CD4-positive, alpha-beta memory T cell (primary cell): ENCODE results near the gene PCSK9. TPM values are rescaled to one million over a fixed set of nuclear protein-coding genes. Genes with fewer than 3 reads are reported as not detected.

ENCODE experiments used
- CTCF ChIA-PET: fragments of 350-600 bp; sonication (Branson Sonifier 250); formaldehyde crosslinking; loops from one replicate; lab custom pipeline; 2021; ENCODE audit warnings: inconsistent platforms; ENCODE audit not compliant: partially characterized antibody; lab: Charles Lee
- POLR2A ChIA-PET: fragments of 350-600 bp; sonication (Branson Sonifier 250); formaldehyde crosslinking; loops from one replicate; lab custom pipeline; 2021; ENCODE audit not compliant: partially characterized antibody; lab: Charles Lee
- DNase-seq, 5 donors: peaks; one replicate each; pipeline versions ENCODE4 v3.0.0 to v3.0.0-alpha.2; 2020 to 2022; ENCODE audit warnings: mixed read lengths in 1 of 5
- H3K27ac ChIP-seq: one replicate; pipeline ENCODE4 v1.7.0; 2013; ENCODE audit warnings: low read depth, low read length
- H3K27me3 ChIP-seq: 2 replicates; pipeline ENCODE4 v1.7.0; 2013; ENCODE audit warnings: mild to moderate bottlenecking, low read length, moderate library complexity; ENCODE audit not compliant: insufficient read depth
- H3K36me3 ChIP-seq: 2 replicates; pipeline ENCODE4 v1.7.0; 2013; ENCODE audit warnings: mild to moderate bottlenecking, low read length, moderate library complexity; ENCODE audit not compliant: insufficient read depth
- H3K4me1 ChIP-seq: 2 replicates; pipeline ENCODE4 v1.7.0; 2013; ENCODE audit warnings: mild to moderate bottlenecking, low read length, moderate library complexity; ENCODE audit not compliant: insufficient read depth
- H3K4me3 ChIP-seq, 2 donors: one replicate each; pipeline ENCODE4 v1.7.0; 2013; ENCODE audit warnings: low read length in 2 of 2, mild to moderate bottlenecking in 1 of 2
- H3K9me3 ChIP-seq, 2 donors: one replicate each; pipeline ENCODE4 v1.7.0; 2013; ENCODE audit warnings: low read length in 2 of 2, control low read depth in 1 of 2; ENCODE audit not compliant: control insufficient read depth in 1 of 2
- H3K27ac Mint-ChIP-seq, 7 donors: one replicate each; pipeline ENCODE4 v1.8.0; 2020 to 2021; ENCODE audit warnings: mixed read lengths in 7 of 7, mild to moderate bottlenecking in 6 of 7, inconsistent platforms in 3 of 7, moderate library complexity in 3 of 7
- H3K27me3 Mint-ChIP-seq, 2 donors: one replicate each; pipeline ENCODE4 v1.8.0; 2020 to 2021; ENCODE audit warnings: mixed read lengths in 2 of 2
- H3K36me3 Mint-ChIP-seq, 2 donors: one replicate each; pipeline ENCODE4 v1.8.0; 2020 to 2021; ENCODE audit warnings: mixed read lengths in 2 of 2, inconsistent platforms in 1 of 2, mild to moderate bottlenecking in 1 of 2
- H3K4me1 Mint-ChIP-seq, 4 donors: one replicate each; pipeline ENCODE4 v1.8.0; 2020 to 2021; ENCODE audit warnings: mixed read lengths in 4 of 4, mild to moderate bottlenecking in 1 of 4
- H3K4me3 Mint-ChIP-seq, 8 donors: one replicate each; pipeline ENCODE4 v1.8.0; 2020 to 2021; ENCODE audit warnings: mixed read lengths in 8 of 8, mild to moderate bottlenecking in 7 of 8, moderate library complexity in 6 of 8, inconsistent platforms in 3 of 8
- H3K9me3 Mint-ChIP-seq, 8 donors: one replicate each; pipeline ENCODE4 v1.8.0; 2020 to 2021; ENCODE audit warnings: mixed read lengths in 8 of 8, mild to moderate bottlenecking in 5 of 8, inconsistent platforms in 3 of 8, moderate library complexity in 1 of 8
- intact Hi-C: fragments of 100-400 bp; cut with micrococcal nuclease; formaldehyde crosslinking; loops from one replicate; pipeline ENCODE4 v1.15.1; 2023
- polyA plus RNA-seq, 2 donors: library from polyadenylated mRNA; unstranded; fragments of 300-500 nt; fragmentation: Illumina TruSeq; gene quantifications; one replicate each; pipeline ENCODE4 v1.2.3, GENCODE V29; 2021
- total RNA-seq, 2 experiments: library from RNA; stranded (reverse); gene quantifications; one replicate each; pipeline ENCODE4 v1.2.3, GENCODE V29; 2021

PCSK9 gene
- total and polyA plus RNA-seq, 4 experiments from 2014 or later: not detected

DNA sequence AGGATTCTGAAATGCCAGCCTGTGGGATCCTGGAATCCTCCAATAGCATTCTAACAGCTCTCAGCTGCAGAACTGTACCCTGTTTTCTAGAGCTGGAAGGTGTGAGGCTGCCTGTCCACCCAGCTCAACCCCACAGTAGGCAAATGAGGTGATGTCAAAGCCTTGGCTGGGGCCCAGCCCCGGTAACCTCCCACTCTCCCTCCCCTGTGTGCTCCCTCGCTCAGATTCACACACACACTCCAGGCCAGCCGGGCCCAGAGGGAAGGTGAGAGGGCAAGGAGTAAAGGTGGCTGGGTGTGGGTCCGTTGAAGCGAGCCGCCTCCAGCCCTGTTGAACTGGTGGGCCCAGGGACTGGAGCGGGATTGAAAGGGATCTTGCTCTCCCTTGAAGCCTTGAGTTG is 40.7 kb upstream of the PCSK9 start, which contains the start of gene BSND:
Gene BSND (plus strand): TSS at position 257 of the 400 bp plus-strand sequence. CDS start 254 bp downstream, outside the sequence.
- Histone ChIP-seq H3K4me3 (no peak within 1 kb of the TSS), H3K36me3 (no peaks in the 10 kb centered on the region), H3K9me3 (no peaks in the 10 kb centered on the region), H3K27ac (no peak within 1 kb of the TSS), H3K27me3 (peaks cover 7% of the 10 kb centered on the region), H3K4me1 (peaks cover 22% of the 10 kb centered on the region)
- DNase-seq: no peak
- Mint-ChIP-seq H3K27ac (peak within 1 kb of the TSS in 1 of 7 donors; percentile 45), H3K4me3 (peak within 1 kb of the TSS in 1 of 8 donors; percentile 52), H3K36me3 (no peaks in the 10 kb centered on the region), H3K9me3 (no peaks in the 10 kb centered on the region), H3K4me1 (peaks cover 21 to 29% (median 21%) of the 10 kb centered on the region in 4 donors), H3K27me3 (peaks cover 15 to 28% of the 10 kb centered on the region in 2 donors)
- CTCF ChIA-PET: interaction anchor here (14.5 kb wide), 1 partner anchor 49 kb away, joined by 337 read pairs; no protein-coding TSS in a partner anchor
- POLR2A ChIA-PET: no interaction called here
- intact Hi-C loops: no loop called here

DNA sequence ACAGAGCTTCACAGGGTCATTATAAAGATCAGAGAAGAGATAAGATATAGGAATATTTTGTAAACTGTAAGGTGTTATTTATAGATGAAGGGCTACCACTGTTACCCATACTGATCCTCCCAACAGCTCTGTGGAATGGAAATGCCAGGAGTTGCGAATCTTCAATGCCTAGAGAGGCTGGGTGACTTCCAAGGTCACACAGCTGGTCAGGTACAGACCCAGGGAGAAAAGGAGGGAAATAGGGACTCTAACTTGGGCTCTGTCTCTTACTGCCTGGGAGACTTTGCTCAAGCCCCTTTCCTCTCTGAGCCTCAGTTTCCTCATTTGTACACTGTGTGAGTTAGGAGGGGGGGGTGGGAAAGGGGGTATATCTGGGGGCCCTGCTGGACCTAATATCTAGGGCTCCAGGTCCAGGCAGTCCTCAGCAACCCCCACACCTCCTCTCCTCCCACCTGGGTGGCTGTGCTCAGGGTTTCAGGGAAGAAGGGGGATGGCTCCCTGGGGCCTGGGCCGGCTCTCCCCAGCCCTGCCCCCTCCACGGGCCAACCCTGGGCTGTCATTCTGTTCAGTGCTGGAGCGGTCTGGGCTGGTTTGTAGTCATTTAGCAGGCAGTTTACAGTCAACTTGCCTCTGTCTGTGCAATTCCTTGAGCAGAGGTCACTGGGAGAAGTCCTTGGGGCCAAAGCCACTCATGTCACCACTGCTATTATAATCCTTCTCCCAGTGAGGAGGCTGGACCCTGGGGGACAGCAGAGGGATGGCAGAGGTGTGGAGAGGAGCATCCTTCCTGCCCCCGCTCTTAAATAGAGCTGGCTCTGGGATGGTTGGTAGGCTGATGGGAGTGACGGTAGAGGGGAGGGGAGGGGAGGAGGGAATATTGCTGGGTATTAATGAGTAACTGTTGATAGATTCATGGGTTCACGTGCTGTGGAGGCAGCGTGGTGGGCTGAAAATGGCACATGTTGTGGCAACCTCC is 39.0 kb upstream of the PCSK9 start:
- Histone ChIP-seq H3K4me1 (peaks cover 17% of the 10 kb centered on the region), H3K36me3 (no peaks in the 10 kb centered on the region), H3K27ac (no peak overlapping the region), H3K27me3 (peaks cover 7% of the 10 kb centered on the region), H3K9me3 (no peaks in the 10 kb centered on the region), H3K4me3 (no peak overlapping the region)
- Mint-ChIP-seq H3K4me3 (no peak overlapping the region), H3K4me1 (peaks cover 13 to 22% (median 15%) of the 10 kb centered on the region in 4 donors), H3K36me3 (no peaks in the 10 kb centered on the region), H3K9me3 (no peaks in the 10 kb centered on the region), H3K27me3 (peaks cover 15 to 25% of the 10 kb centered on the region in 2 donors), H3K27ac (no peak overlapping the region)
- DNase-seq: no peak
- CTCF ChIA-PET: interaction anchor here (1.9 to 14.5 kb wide), 3 partner anchors 21 to 55 kb away, joined by 9 to 337 read pairs (median 22); no protein-coding TSS in a partner anchor
- POLR2A ChIA-PET: no interaction called here
- intact Hi-C loops: no loop called here

DNA sequence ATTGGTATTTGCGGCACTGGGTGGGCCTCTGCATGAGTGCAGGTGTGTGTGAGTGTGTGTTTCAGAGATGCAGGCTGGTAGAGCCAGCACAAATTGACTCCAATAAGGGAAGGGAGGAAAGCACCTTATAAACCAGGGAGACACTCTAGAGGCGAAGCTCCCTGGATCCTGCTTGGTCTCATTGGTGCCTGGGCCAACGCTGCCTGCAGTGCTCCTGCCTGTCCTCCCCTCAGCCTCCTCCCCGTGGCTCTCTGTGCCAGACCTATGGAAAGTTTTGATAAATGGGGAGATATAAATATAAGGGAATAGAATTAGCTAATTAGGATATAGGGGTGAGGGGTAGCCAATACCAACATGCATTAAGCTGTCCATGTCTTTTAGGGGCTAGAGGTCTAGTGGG is 38.0 kb upstream of the PCSK9 start:
- Histone ChIP-seq H3K4me3 (no peak overlapping the region), H3K27me3 (peaks cover 7% of the 10 kb centered on the region), H3K9me3 (no peaks in the 10 kb centered on the region), H3K27ac (no peak overlapping the region), H3K4me1 (peaks cover 8% of the 10 kb centered on the region), H3K36me3 (no peaks in the 10 kb centered on the region)
- POLR2A ChIA-PET: no interaction called here
- CTCF ChIA-PET: interaction anchor here (1.9 to 3.1 kb wide), 2 partner anchors 20 to 56 kb away, joined by 9 to 22 read pairs; no protein-coding TSS in a partner anchor
- Mint-ChIP-seq H3K27me3 (peaks cover 11 to 24% of the 10 kb centered on the region in 2 donors), H3K27ac (no peak overlapping the region), H3K36me3 (no peaks in the 10 kb centered on the region), H3K9me3 (no peaks in the 10 kb centered on the region), H3K4me3 (no peak overlapping the region), H3K4me1 (peaks cover 4 to 12% (median 6%) of the 10 kb centered on the region in 4 donors)
- intact Hi-C loops: no loop called here
- DNase-seq: no peak

DNA sequence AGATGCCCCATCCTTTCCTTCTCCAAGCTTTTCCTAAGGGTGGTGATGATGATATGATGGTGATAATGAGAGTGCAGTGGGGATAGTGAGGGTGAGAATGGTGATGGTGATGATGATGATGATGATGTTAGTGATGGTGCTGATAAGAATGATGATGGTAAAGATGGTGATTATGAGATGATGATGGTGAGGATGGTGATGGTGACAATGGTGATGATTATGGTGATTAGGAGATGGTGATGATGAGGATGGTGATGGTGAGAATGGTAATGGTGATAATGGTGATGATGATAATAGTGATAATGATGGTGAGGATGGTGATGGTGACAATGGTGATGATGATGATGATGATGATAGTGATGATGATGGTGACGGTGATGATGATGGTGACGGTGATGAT is 36.7 kb upstream of the PCSK9 start:
- H3K9me3 Mint-ChIP-seq: no peaks in the 10 kb centered on the region
- ChIA-PET POLR2A (no interaction called here), CTCF (interaction anchor here (1.9 to 3.1 kb wide), 2 partner anchors 19 to 57 kb away, joined by 9 to 22 read pairs; no protein-coding TSS in a partner anchor)
- Histone ChIP-seq H3K9me3 (no peaks in the 10 kb centered on the region), H3K4me1 (no peaks in the 10 kb centered on the region), H3K36me3 (no peaks in the 10 kb centered on the region), H3K4me3 (no peak overlapping the region), H3K27me3 (no peaks in the 10 kb centered on the region), H3K27ac (no peak overlapping the region)
- intact Hi-C loops: no loop called here
- no peak overlapping the region for H3K4me3 Mint-ChIP-seq
- H3K27ac Mint-ChIP-seq: no peak overlapping the region
- DNase-seq: no peak
- peaks cover 6 to 16% of the 10 kb centered on the region in 2 donors for H3K27me3 Mint-ChIP-seq
- no peaks in the 10 kb centered on the region for H3K4me1 Mint-ChIP-seq
- H3K36me3 Mint-ChIP-seq: no peaks in the 10 kb centered on the region

DNA sequence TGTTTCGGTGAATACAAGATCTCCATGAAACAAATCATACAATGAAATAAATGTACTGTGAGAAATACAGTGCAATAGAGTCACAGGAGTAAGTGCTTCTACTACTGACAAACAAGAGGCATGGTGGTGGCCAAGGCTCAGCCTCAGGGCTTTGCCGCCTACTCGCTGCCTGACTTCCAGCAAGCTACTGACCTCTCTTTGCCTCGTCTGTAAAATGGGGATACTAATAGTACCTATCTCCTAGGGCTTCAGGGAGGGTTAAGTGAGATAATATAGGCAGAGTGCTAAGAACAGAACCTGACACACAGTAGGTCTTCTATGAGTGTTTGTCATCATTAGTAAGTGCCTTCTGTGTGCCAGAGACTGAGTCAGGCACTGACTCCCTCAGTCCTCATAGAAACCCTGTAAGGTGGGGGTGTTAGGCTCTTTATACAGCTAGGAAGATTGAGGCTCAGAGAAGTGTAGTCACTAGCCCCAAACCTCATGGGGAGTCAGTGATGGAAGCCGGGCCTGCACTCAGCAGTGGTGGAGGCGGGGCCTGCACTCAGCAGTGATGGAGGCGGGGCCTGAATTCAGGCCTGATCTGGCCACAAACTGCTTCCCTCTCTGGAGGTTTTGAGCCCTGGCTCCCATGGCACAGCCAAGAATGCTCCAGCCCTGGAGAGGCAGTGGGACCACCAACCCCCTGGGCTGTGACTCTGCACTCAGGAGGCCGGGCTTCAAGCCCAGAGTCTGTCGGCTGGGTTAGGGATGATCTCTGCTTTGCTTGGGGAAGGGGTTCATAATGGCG is 33.8 kb upstream of the PCSK9 start:
- H3K9me3 ChIP-seq: no peaks in the 10 kb centered on the region
- intact Hi-C loops: no loop called here
- Mint-ChIP-seq H3K27ac (no peak overlapping the region), H3K9me3 (no peaks in the 10 kb centered on the region), H3K36me3 (no peaks in the 10 kb centered on the region), H3K4me3 (no peak overlapping the region), H3K4me1 (no peaks in the 10 kb centered on the region), H3K27me3 (peaks cover 0 to 3% of the 10 kb centered on the region in 2 donors)
- H3K4me3 ChIP-seq: no peak overlapping the region
- H3K36me3 ChIP-seq: no peaks in the 10 kb centered on the region
- H3K27ac ChIP-seq: no peak overlapping the region
- POLR2A ChIA-PET: no interaction called here
- H3K27me3 ChIP-seq: no peaks in the 10 kb centered on the region
- DNase-seq: no peak
- H3K4me1 ChIP-seq: no peaks in the 10 kb centered on the region
- CTCF ChIA-PET: no interaction called here

DNA sequence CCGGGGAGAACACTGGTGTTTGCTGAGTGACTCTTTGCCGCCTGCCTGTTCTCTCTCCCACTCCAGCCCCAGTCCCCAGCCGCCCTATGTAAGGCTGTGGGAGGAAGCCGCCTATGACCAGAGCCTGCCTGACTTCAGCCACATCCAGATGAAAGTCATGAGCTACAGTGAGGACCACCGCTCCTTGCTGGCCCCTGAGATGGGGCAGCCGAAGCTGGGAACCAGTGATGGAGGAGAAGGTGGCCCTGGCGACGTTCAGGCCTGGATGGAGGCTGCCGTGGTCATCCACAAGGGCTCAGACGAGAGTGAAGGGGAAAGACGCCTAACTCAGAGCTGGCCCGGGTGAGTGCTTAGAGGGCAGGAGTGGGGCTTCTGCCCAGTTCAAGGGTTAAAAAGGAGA is 32.4 kb upstream of the PCSK9 start:
- Histone ChIP-seq H3K9me3 (no peaks in the 10 kb centered on the region), H3K27ac (no peak overlapping the region), H3K4me3 (no peak overlapping the region), H3K36me3 (no peaks in the 10 kb centered on the region), H3K27me3 (no peaks in the 10 kb centered on the region), H3K4me1 (no peaks in the 10 kb centered on the region)
- no peaks in the 10 kb centered on the region for H3K4me1 Mint-ChIP-seq
- no peaks in the 10 kb centered on the region for H3K36me3 Mint-ChIP-seq
- DNase-seq: no peak
- no peaks in the 10 kb centered on the region for H3K9me3 Mint-ChIP-seq
- CTCF ChIA-PET: interaction anchor here (1.2 to 1.5 kb wide), 2 partner anchors 10 to 62 kb away, joined by 4 to 5 read pairs; no protein-coding TSS in a partner anchor
- intact Hi-C loops: no loop called here
- POLR2A ChIA-PET: no interaction called here
- H3K27ac Mint-ChIP-seq: no peak overlapping the region
- no peak overlapping the region for H3K4me3 Mint-ChIP-seq
- H3K27me3 Mint-ChIP-seq: no peaks in the 10 kb centered on the region
